ENCODE data around the gene AEBP2.
"Not testable (repeated sequence)": the region's sequence is repeated elsewhere in the genome, so short reads cannot be mapped to it uniquely, and the experiment has no call there.

AEBP2 gene

DNA sequence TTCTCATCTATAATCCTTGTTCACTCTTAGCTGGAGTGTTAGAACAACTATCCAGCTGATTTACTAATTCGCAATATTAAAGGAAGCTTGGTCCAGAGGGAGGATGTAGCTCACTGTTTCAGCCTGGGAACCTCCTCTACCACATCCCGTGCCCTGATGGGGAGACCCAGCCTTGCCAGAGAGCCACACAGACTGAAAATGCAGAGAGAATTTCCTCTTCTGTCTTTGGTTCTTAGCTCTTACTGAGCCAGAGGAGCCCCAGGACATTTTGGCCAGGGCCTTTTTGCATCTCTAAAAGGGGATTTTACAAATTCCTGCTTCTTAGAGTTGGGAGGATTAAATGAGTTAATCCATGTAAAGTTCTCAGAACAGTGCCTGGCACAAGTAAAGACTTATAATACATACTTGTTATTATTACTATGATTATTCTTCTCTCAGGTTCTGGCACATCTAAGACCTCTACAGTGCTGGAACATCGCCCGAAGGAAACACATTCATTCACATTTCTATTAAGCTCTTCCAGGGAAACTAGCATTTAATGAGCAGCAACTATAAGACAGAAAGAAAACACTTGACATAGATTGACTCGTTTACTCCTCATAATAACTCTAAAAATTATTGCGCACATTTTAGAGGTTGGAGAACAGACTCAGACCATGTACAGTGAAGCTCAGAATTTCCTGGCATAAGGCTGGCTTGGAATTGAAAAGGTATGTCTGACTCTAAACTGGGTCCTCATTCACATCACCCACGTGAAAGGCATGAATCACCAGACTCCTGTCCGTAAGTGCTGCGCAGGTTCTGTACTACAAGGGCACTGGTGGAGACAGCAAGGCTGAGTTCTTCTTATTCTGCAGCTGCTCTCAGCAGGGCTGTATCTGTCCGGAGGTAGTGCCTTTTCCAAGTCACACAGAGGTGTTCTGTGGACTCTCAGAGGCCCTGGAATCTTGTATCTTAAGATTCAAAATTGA is 27.8 kb upstream of the AEBP2 start:
- no peaks in the 10 kb centered on the region for H3K9me3 ChIP-seq (ENCODE audit: low read length)
- H3K4me3 ChIP-seq (ENCODE audit: low read depth, low read length, poor library complexity, severe bottlenecking), result no peak overlapping the region
- no peaks in the 10 kb centered on the region for H3K79me2 ChIP-seq (ENCODE audit: insufficient read depth, low read length)
- H3K36me3 ChIP-seq (ENCODE audit: insufficient read depth, low read length), result no peaks in the 10 kb centered on the region
- no peak overlapping the region for H2AFZ ChIP-seq (ENCODE audit: low read length)
- H3K9me2 ChIP-seq (ENCODE audit: low read depth, low read length), result no peaks in the 10 kb centered on the region
- no peak for TF ChIP-seq EZH2 (IDR thresholded peaks at IDR 0.05; ENCODE audit: borderline replicate concordance, low read length)
- TF ChIP-seq, protein P1, sequence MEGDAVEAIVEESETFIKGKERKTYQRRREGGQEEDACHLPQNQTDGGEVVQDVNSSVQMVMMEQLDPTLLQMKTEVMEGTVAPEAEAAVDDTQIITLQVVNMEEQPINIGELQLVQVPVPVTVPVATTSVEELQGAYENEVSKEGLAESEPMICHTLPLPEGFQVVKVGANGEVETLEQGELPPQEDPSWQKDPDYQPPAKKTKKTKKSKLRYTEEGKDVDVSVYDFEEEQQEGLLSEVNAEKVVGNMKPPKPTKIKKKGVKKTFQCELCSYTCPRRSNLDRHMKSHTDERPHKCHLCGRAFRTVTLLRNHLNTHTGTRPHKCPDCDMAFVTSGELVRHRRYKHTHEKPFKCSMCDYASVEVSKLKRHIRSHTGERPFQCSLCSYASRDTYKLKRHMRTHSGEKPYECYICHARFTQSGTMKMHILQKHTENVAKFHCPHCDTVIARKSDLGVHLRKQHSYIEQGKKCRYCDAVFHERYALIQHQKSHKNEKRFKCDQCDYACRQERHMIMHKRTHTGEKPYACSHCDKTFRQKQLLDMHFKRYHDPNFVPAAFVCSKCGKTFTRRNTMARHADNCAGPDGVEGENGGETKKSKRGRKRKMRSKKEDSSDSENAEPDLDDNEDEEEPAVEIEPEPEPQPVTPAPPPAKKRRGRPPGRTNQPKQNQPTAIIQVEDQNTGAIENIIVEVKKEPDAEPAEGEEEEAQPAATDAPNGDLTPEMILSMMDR (IDR thresholded peaks at IDR 0.05; ENCODE audit: low read length), result no peak
- H3K27me3 ChIP-seq (ENCODE audit: insufficient read depth, low read length), result no peaks in the 10 kb centered on the region
- H3K4me1 ChIP-seq (ENCODE audit: insufficient read depth, low read length, severe bottlenecking), result no peaks in the 10 kb centered on the region
- no peak overlapping the region for H3K27ac ChIP-seq (ENCODE audit: low read depth, low read length, poor library complexity, severe bottlenecking)
- H3K9ac ChIP-seq (ENCODE audit: low read length), result no peak overlapping the region
- no peak overlapping the region for H3K4me2 ChIP-seq (ENCODE audit: low read length)
- no peaks in the 10 kb centered on the region for H3F3A ChIP-seq (ENCODE audit: insufficient read depth, low read length)
- H4K20me1 ChIP-seq (ENCODE audit: insufficient read depth, low read length), result no peaks in the 10 kb centered on the region

DNA sequence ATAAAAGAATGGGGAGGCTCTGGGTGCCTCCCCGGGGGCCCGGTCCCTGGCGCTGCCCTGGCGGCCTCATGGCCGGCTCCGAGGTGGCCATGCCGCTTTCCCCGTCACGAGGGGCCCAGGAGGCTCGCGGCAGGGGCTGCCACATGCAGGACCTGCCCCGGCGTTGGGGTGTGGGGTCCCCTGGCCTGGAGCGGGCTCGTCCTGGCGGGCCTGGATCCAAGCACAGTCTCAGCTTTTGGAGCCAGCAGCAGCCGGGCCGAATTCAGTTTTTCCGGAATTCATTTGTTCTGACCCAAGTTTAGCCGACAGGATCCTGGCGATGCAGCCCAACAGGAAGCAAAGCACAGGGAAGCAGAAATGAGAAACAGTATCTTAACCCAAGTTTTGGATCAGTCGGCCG is 26.4 kb upstream of the AEBP2 start:
- no peaks in the 10 kb centered on the region for H3K79me2 ChIP-seq (ENCODE audit: insufficient read depth, low read length)
- no peaks in the 10 kb centered on the region for H3K4me1 ChIP-seq (ENCODE audit: insufficient read depth, low read length, severe bottlenecking)
- H3K9ac ChIP-seq (ENCODE audit: low read length), result no peak overlapping the region
- H3K4me3 ChIP-seq (ENCODE audit: low read depth, low read length, poor library complexity, severe bottlenecking), result no peak overlapping the region
- no peaks in the 10 kb centered on the region for H4K20me1 ChIP-seq (ENCODE audit: insufficient read depth, low read length)
- H2AFZ ChIP-seq (ENCODE audit: low read length), result no peak overlapping the region
- no peaks in the 10 kb centered on the region for H3F3A ChIP-seq (ENCODE audit: insufficient read depth, low read length)
- no peaks in the 10 kb centered on the region for H3K9me3 ChIP-seq (ENCODE audit: low read length)
- no peaks in the 10 kb centered on the region for H3K27me3 ChIP-seq (ENCODE audit: insufficient read depth, low read length)
- no peak for TF ChIP-seq EZH2 (IDR thresholded peaks at IDR 0.05; ENCODE audit: borderline replicate concordance, low read length)
- no peaks in the 10 kb centered on the region for H3K36me3 ChIP-seq (ENCODE audit: insufficient read depth, low read length)
- no peak overlapping the region for H3K4me2 ChIP-seq (ENCODE audit: low read length)
- no peaks in the 10 kb centered on the region for H3K9me2 ChIP-seq (ENCODE audit: low read depth, low read length)
- H3K27ac ChIP-seq (ENCODE audit: low read depth, low read length, poor library complexity, severe bottlenecking), result no peak overlapping the region

DNA sequence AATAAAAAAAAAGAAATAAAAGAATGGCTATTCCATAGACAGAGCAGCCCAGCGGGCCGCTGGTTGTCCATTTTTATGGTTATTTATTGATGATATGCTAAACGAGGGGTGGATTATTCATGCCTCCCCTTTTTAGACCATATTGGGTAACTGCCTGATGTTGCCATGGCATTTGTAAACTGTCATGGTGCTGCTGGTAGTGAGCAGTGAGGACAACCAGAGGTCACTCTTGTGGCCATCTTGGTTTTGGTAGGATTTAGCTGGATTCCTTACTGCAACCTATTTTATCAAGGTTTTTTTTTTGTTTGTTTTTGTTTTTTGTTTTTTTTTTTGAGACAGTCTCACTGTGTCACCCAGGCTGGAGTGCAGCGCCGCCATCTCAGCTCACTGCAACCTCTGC is 25.7 kb upstream of the AEBP2 start:
- not testable (repeated sequence) for H3K27me3 ChIP-seq (ENCODE audit: insufficient read depth, low read length); H3K79me2 ChIP-seq (ENCODE audit: insufficient read depth, low read length); H3K9me3 ChIP-seq (ENCODE audit: low read length); H3K9me2 ChIP-seq (ENCODE audit: low read depth, low read length); H3K4me1 ChIP-seq (ENCODE audit: insufficient read depth, low read length, severe bottlenecking); H2AFZ ChIP-seq (ENCODE audit: low read length); H3K27ac ChIP-seq (ENCODE audit: low read depth, low read length, poor library complexity, severe bottlenecking); H3K9ac ChIP-seq (ENCODE audit: low read length); H3K36me3 ChIP-seq (ENCODE audit: insufficient read depth, low read length); H3F3A ChIP-seq (ENCODE audit: insufficient read depth, low read length); H4K20me1 ChIP-seq (ENCODE audit: insufficient read depth, low read length); H3K4me2 ChIP-seq (ENCODE audit: low read length); H3K4me3 ChIP-seq (ENCODE audit: low read depth, low read length, poor library complexity, severe bottlenecking)

DNA sequence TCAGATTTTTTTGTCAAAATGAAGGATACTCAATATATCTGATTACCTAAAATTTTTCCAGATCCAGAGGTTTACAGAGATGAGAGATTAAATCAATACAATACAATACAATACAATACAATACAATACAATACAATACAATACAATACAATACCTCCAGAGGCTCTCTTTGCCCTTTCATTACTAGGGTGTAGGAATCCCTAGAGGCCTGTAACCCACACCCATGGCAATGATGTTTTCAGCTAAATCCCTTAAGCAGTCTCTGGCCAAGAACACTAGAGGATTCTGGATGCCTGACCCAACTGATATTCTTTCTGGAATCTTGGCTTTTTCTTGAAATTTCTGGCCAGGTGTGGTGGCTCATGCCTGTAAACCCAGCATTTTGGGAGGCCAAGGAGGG is 23.7 kb upstream of the AEBP2 start:
- H4K20me1 ChIP-seq (ENCODE audit: insufficient read depth, low read length), result no peaks in the 10 kb centered on the region
- no peaks in the 10 kb centered on the region for H3F3A ChIP-seq (ENCODE audit: insufficient read depth, low read length)
- H3K79me2 ChIP-seq (ENCODE audit: insufficient read depth, low read length), result no peaks in the 10 kb centered on the region
- no peaks in the 10 kb centered on the region for H3K9me3 ChIP-seq (ENCODE audit: low read length)
- no peak overlapping the region for H3K27ac ChIP-seq (ENCODE audit: low read depth, low read length, poor library complexity, severe bottlenecking)
- H3K9ac ChIP-seq (ENCODE audit: low read length), result no peak overlapping the region
- TF ChIP-seq, protein P1 (IDR thresholded peaks at IDR 0.05; ENCODE audit: low read length), result no peak
- no peak for TF ChIP-seq EZH2 (IDR thresholded peaks at IDR 0.05; ENCODE audit: borderline replicate concordance, low read length)
- H3K4me2 ChIP-seq (ENCODE audit: low read length), result no peak overlapping the region
- no peaks in the 10 kb centered on the region for H3K36me3 ChIP-seq (ENCODE audit: insufficient read depth, low read length)
- H3K9me2 ChIP-seq (ENCODE audit: low read depth, low read length), result no peaks in the 10 kb centered on the region
- H2AFZ ChIP-seq (ENCODE audit: low read length), result no peak overlapping the region
- H3K4me3 ChIP-seq (ENCODE audit: low read depth, low read length, poor library complexity, severe bottlenecking), result no peak overlapping the region
- H3K4me1 ChIP-seq (ENCODE audit: insufficient read depth, low read length, severe bottlenecking), result no peaks in the 10 kb centered on the region
- H3K27me3 ChIP-seq (ENCODE audit: insufficient read depth, low read length), result no peaks in the 10 kb centered on the region
